SU-DHL-6 (cell line): ENCODE measurements around the gene WWTR1.

ENCODE experiments used
- H2AFZ ChIP-seq: fragments of 200-600 bp; sonication (generic); 2 replicates; pipeline ENCODE4 v1.6.1; 2014; ENCODE audit warnings: low read depth, mild to moderate bottlenecking, moderate library complexity, mixed read lengths, antibody characterized with exemption, low read length; ENCODE audit not compliant: severe bottlenecking
- H3F3A ChIP-seq: fragments of 200-600 bp; shearing (Covaris generic); 2 replicates; pipeline ENCODE4 v1.6.0; 2016; ENCODE audit warnings: antibody characterized with exemption, mild to moderate bottlenecking; ENCODE audit not compliant: insufficient read depth
- H3K27ac ChIP-seq: fragments of 200-600 bp; sonication (generic); 2 replicates; pipeline ENCODE4 v1.5.1; 2016; ENCODE audit warnings: low read depth, mild to moderate bottlenecking, low read length, moderate library complexity, mixed read lengths
- H3K27me3 ChIP-seq: fragments of 200-600 bp; sonication (generic), shearing (Covaris generic); 2 replicates; pipeline ENCODE4 v1.6.0; 2014; ENCODE audit warnings: mild to moderate bottlenecking, low read length
- H3K36me3 ChIP-seq: fragments of 200-600 bp; sonication (generic); 2 replicates; pipeline ENCODE4 v1.6.1; 2014; ENCODE audit warnings: mild to moderate bottlenecking, low read length, mixed read lengths
- H3K4me2 ChIP-seq: fragments of 300-600, 200-600 bp; shearing (Covaris generic), sonication (generic); 2 replicates; pipeline ENCODE4 v1.6.0; 2014; ENCODE audit warnings: low read length, low read depth, mild to moderate bottlenecking; ENCODE audit not compliant: poor library complexity, severe bottlenecking
- H3K4me3 ChIP-seq: fragments of 200-600 bp; sonication (generic); 2 replicates; pipeline ENCODE4 v1.5.1; 2014; ENCODE audit warnings: antibody characterized with exemption, low read length, mild to moderate bottlenecking, mixed read lengths; ENCODE audit not compliant: insufficient read depth, poor library complexity, severe bottlenecking
- H3K79me2 ChIP-seq: fragments of 200-600 bp; sonication (generic); 2 replicates; pipeline ENCODE4 v1.6.1; 2014; ENCODE audit warnings: mild to moderate bottlenecking, low read length, moderate library complexity; ENCODE audit not compliant: insufficient read depth
- H3K9ac ChIP-seq: fragments of 200-600 bp; sonication (generic); 2 replicates; pipeline ENCODE4 v1.7.0; 2014; ENCODE audit warnings: mild to moderate bottlenecking, low read length
- H3K9me2 ChIP-seq: fragments of 200-600 bp; sonication (generic); replicated peaks from 2 replicates; pipeline ENCODE4 v1.6.1; 2014; ENCODE audit warnings: low read length; ENCODE audit not compliant: insufficient read depth
- H3K9me3 ChIP-seq: fragments of 200-600 bp; sonication (generic); 2 replicates; pipeline ENCODE4 v1.6.1; 2014; ENCODE audit warnings: low read length, mixed read lengths; ENCODE audit not compliant: insufficient read depth
- H4K20me1 ChIP-seq: fragments of 200-600 bp; sonication (generic); 2 replicates; pipeline ENCODE4 v1.6.1; 2014; ENCODE audit warnings: low read depth, mild to moderate bottlenecking, antibody characterized with exemption, low read length, moderate library complexity, mixed read lengths
- EZH2phosphoT487 ChIP-seq: fragments of 200-600 bp; sonication (generic), shearing (Covaris generic); conservative IDR thresholded peaks from 2 replicates; pipeline ENCODE4 v1.6.1; 2018; ENCODE audit warnings: mild to moderate bottlenecking, antibody characterized with exemption, low read length, moderate library complexity, mixed read lengths
- TF ChIP-seq, protein P1 (sequence below): fragments of 200-600 bp; sonication (generic); IDR thresholded peaks from one replicate; pipeline ENCODE4 v1.5.1; 2017; ENCODE audit warnings: antibody characterized with exemption, mild to moderate bottlenecking, low read length, moderate library complexity; ENCODE audit not compliant: insufficient read depth, poor library complexity, severe bottlenecking

Gene WWTR1

GRCh38 chr3:149593418-149594160 is 64.2 kb downstream of the WWTR1 start:
- H3K27ac ChIP-seq: no peak overlapping the region
- TF ChIP-seq, protein P1, sequence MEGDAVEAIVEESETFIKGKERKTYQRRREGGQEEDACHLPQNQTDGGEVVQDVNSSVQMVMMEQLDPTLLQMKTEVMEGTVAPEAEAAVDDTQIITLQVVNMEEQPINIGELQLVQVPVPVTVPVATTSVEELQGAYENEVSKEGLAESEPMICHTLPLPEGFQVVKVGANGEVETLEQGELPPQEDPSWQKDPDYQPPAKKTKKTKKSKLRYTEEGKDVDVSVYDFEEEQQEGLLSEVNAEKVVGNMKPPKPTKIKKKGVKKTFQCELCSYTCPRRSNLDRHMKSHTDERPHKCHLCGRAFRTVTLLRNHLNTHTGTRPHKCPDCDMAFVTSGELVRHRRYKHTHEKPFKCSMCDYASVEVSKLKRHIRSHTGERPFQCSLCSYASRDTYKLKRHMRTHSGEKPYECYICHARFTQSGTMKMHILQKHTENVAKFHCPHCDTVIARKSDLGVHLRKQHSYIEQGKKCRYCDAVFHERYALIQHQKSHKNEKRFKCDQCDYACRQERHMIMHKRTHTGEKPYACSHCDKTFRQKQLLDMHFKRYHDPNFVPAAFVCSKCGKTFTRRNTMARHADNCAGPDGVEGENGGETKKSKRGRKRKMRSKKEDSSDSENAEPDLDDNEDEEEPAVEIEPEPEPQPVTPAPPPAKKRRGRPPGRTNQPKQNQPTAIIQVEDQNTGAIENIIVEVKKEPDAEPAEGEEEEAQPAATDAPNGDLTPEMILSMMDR: no peak
- no peak for TF ChIP-seq EZH2phosphoT487
- no peak overlapping the region for H3K4me3 ChIP-seq
- no peak overlapping the region for H2AFZ ChIP-seq
- H3K79me2 ChIP-seq: no peaks in the 10 kb centered on the region
- no peaks in the 10 kb centered on the region for H4K20me1 ChIP-seq
- H3K9ac ChIP-seq: no peak overlapping the region
- H3K27me3 ChIP-seq: no peaks in the 10 kb centered on the region
- H3K4me2 ChIP-seq: no peak overlapping the region
- H3K9me3 ChIP-seq: no peaks in the 10 kb centered on the region
- H3K9me2 ChIP-seq: no peaks in the 10 kb centered on the region
- H3F3A ChIP-seq: no peaks in the 10 kb centered on the region
- no peaks in the 10 kb centered on the region for H3K36me3 ChIP-seq

DNA sequence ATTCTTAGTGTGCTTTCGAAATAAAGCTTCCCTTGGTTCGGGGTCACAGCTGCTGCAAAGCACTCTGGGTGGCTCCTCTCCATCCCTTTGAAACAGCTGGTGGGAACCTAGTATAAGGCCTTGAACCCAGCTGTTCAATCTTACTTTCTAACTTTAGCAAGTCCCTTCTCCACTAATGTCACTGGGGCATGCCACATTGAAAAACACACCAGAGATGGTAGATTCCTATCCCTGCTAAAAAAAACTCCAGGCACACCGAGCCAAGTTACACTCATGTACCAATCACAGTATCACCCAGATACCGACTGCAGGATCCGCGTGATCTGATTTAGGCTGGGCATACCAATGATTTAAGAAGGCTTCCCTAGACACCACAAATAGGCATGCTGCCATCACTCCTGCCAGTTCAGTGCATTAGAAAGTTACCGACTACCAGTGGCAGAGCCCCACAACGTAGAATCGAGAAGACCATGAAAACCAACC is 65.0 kb downstream of the WWTR1 start:
- H3K4me2 ChIP-seq: no peak overlapping the region

DNA sequence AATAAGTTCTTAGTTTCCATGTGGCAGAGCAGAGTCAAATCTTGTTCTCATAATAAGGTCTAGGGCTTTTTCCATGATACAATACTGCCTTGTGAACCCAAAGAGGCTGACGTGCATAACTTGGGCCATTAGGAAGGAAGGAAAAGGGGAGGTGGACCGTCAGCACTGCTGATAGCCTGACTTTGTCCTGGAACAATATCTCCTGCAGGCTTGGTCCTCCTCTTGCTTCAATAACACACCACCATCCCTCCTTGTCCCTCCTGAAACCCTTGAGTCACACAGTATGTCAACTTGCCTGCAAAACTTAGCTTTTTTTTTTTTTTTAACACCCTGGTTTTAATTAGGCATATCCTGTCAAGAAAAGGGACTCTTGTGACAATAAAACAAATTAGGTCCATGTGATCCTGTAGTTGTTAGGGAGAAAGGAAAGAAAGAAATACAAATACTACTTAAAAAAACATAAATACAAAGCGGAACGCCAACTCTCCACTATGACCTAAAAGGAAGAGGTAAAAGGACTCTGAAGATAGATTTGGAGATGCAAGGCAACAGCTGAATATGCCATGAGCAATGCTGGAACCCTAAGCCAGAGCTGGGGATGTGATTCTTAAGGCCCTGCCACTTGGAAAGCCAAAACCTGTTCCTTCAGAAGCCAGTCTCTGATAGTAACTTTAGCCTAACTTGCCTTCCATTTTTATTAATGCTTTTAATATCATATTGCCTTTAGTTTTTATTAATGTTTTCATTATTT is 67.0 kb downstream of the WWTR1 start:
- H3F3A ChIP-seq: no peaks in the 10 kb centered on the region
- H3K9me3 ChIP-seq: no peaks in the 10 kb centered on the region
- no peak overlapping the region for H3K27ac ChIP-seq
- H3K79me2 ChIP-seq: no peaks in the 10 kb centered on the region
- no peak overlapping the region for H2AFZ ChIP-seq
- no peak overlapping the region for H3K9ac ChIP-seq
- no peak overlapping the region for H3K4me2 ChIP-seq
- H3K36me3 ChIP-seq: no peaks in the 10 kb centered on the region
- no peaks in the 10 kb centered on the region for H3K27me3 ChIP-seq
- H3K9me2 ChIP-seq: no peaks in the 10 kb centered on the region
- no peaks in the 10 kb centered on the region for H4K20me1 ChIP-seq
- H3K4me3 ChIP-seq: no peak overlapping the region
- TF ChIP-seq, protein P1: no peak
- no peak for TF ChIP-seq EZH2phosphoT487

More for the DNA sequence above, 65.0 kb downstream of the WWTR1 start:
- Histone ChIP-seq H3K27ac (no peak overlapping the region), H3K9me3 (no peaks in the 10 kb centered on the region), H3K79me2 (no peaks in the 10 kb centered on the region), H3K36me3 (no peaks in the 10 kb centered on the region), H3K9ac (no peak overlapping the region), H3K9me2 (no peaks in the 10 kb centered on the region), H4K20me1 (no peaks in the 10 kb centered on the region), H3K4me3 (no peak overlapping the region), H3F3A (no peaks in the 10 kb centered on the region), H3K27me3 (no peaks in the 10 kb centered on the region), H2AFZ (no peak overlapping the region)
- TF ChIP-seq, protein P1: no peak
- TF ChIP-seq EZH2phosphoT487: no peak
